ENCODE results near the gene ITGA5.

GRCh38 chr12:54363618-54364017 lies 55.4 kb downstream of the ITGA5 start:
- TF ChIP-seq POLR2AphosphoS5 (IDR thresholded peaks at IDR 0.05) (no peak), CTCF (IDR thresholded peaks at IDR 0.05 in 8 of 11, conservative IDR thresholded peaks at IDR 0.05 in 3 of 11) (no peak)

Data from spleen (tissue), 7 donors.